Measurements from ENCODE around the gene AKAP12.

AKAP12 gene

DNA sequence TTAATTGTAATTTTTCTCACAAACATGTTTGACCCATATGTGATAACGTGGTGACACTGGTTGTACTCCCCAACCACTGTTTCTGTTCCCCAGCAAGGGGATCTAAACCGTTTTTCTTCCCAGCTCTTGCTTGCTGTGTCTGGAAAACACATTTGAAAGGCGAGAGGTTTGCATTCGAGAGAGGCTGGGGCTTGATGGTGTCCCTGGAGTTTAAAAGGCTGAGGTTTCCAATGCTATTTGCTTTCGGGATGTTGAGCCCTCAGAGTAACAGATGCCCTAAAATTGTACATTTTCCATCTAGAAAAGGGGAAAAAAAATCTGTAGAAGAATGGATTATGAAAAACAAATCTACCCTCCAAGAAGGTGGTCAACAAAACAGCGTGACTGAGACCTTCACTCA is 35.4 kb downstream of the AKAP12 start:
- Histone ChIP-seq H3K4me3 (ENCODE audit: low read depth in 1 of 2, low read length in 2 of 2) (no peak overlapping the region), H3K36me3 (ENCODE audit: insufficient read depth, low read length) (no peaks in the 10 kb centered on the region), H2AFZ (ENCODE audit: low read depth, low read length) (no peak overlapping the region), H3K4me2 (ENCODE audit: insufficient read depth, low read length) (no peak overlapping the region), H3K27me3 (ENCODE audit: insufficient read depth, low read length, poor library complexity) (peaks cover 3% of the 10 kb centered on the region), H3K4me1 (ENCODE audit: insufficient read depth, low read length) (no peaks in the 10 kb centered on the region), H3K9ac (ENCODE audit: low read depth, low read length) (no peak overlapping the region), H4K20me1 (ENCODE audit: insufficient read depth, low read length) (no peaks in the 10 kb centered on the region; the same call in 1 of the 2 replicates), H3K9me3 (ENCODE audit: insufficient read depth, low read length, severe bottlenecking) (no peaks in the 10 kb centered on the region), H3K79me2 (ENCODE audit: insufficient read depth, low read length) (no peaks in the 10 kb centered on the region), H3K27ac (ENCODE audit: low read length) (no peak overlapping the region)
- DNase-seq (no peak), ATAC-seq (ENCODE audit: insufficient read depth, low read depth) (no peak)
- TF ChIP-seq, protein P1, sequence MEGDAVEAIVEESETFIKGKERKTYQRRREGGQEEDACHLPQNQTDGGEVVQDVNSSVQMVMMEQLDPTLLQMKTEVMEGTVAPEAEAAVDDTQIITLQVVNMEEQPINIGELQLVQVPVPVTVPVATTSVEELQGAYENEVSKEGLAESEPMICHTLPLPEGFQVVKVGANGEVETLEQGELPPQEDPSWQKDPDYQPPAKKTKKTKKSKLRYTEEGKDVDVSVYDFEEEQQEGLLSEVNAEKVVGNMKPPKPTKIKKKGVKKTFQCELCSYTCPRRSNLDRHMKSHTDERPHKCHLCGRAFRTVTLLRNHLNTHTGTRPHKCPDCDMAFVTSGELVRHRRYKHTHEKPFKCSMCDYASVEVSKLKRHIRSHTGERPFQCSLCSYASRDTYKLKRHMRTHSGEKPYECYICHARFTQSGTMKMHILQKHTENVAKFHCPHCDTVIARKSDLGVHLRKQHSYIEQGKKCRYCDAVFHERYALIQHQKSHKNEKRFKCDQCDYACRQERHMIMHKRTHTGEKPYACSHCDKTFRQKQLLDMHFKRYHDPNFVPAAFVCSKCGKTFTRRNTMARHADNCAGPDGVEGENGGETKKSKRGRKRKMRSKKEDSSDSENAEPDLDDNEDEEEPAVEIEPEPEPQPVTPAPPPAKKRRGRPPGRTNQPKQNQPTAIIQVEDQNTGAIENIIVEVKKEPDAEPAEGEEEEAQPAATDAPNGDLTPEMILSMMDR (IDR thresholded peaks at IDR 0.05; ENCODE audit: borderline replicate concordance, extremely low read depth, low read length, poor library complexity, severe bottlenecking) = no peak

DNA sequence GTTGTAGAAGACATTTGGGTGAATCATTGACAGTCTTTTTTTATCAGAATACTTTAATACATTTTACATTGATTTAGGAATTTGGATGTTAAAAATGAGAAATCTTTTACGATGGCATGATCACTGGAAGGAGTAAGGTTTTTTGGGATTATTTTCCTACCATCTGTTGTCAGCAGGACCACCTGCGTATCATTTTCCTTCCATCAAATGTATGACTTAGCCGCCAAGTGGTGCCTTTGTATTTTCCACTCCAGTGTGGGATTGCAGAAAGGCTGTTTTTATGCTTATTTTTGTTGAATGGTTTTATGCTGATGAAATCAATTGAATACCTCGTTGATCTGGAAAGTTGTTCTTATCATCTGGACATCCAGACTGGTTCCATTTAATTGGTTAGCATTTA is 35.8 kb downstream of the AKAP12 start:
- no peaks in the 10 kb centered on the region for H3K36me3 ChIP-seq (ENCODE audit: insufficient read depth, low read length)
- DNase-seq (no peak), ATAC-seq (ENCODE audit: insufficient read depth, low read depth) (no peak)
- H4K20me1 ChIP-seq (ENCODE audit: insufficient read depth, low read length) = no peaks in the 10 kb centered on the region; the same call in 1 of the 2 replicates
- H2AFZ ChIP-seq (ENCODE audit: low read depth, low read length) = no peak overlapping the region
- no peak overlapping the region for H3K27ac ChIP-seq (ENCODE audit: low read length)
- H3K4me3 ChIP-seq (ENCODE audit: low read depth in 1 of 2, low read length in 2 of 2) = no peak overlapping the region
- H3K9me3 ChIP-seq (ENCODE audit: insufficient read depth, low read length, severe bottlenecking) = no peaks in the 10 kb centered on the region
- H3K9ac ChIP-seq (ENCODE audit: low read depth, low read length) = no peak overlapping the region
- peaks cover 3% of the 10 kb centered on the region for H3K27me3 ChIP-seq (ENCODE audit: insufficient read depth, low read length, poor library complexity)
- no peak overlapping the region for H3K4me2 ChIP-seq (ENCODE audit: insufficient read depth, low read length)
- TF ChIP-seq EZH2 (IDR thresholded peaks at IDR 0.05; ENCODE audit: borderline replicate concordance, low read depth, low read length, severe bottlenecking) = no peak
- TF ChIP-seq, protein P1 (IDR thresholded peaks at IDR 0.05; ENCODE audit: borderline replicate concordance, extremely low read depth, low read length, poor library complexity, severe bottlenecking) = no peak
- no peaks in the 10 kb centered on the region for H3K4me1 ChIP-seq (ENCODE audit: insufficient read depth, low read length)
- H3K79me2 ChIP-seq (ENCODE audit: insufficient read depth, low read length) = no peaks in the 10 kb centered on the region

DNA sequence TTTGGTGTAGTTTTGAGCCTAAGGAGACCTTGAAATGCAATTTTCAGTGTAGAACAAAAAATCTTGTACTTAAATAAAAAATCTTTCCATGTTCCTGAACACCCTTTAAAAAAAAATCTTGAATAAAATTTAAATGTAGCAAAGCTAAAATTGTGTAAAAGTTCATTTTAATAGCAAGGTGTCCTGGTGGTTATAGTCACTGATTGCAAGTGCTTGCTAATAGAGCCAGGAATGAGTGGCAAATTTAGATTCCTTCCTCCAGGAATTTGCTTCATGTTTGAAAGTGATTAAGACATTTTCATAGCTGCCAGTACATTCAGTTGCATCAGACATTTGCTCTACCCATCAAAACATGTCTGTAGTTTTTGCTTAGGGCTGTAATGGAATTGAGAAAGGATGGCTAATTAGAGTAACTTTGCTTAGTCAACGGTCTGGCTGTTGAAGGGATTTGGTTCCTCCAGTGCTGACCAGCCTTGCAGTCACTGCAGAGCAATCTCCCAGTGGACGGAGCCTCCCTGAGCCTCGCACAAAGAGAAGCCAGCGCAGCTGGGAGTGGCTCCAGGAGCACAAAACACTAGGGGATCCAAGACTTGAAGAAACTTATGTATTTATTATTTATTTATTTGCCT is 36.5 kb downstream of the AKAP12 start:
- TF ChIP-seq, protein P1 (IDR thresholded peaks at IDR 0.05; ENCODE audit: borderline replicate concordance, extremely low read depth, low read length, poor library complexity, severe bottlenecking) = no peak
- TF ChIP-seq EZH2 (IDR thresholded peaks at IDR 0.05; ENCODE audit: borderline replicate concordance, low read depth, low read length, severe bottlenecking) = no peak
- no peak overlapping the region for H3K4me2 ChIP-seq (ENCODE audit: insufficient read depth, low read length)
- H3K27ac ChIP-seq (ENCODE audit: low read length) = no peak overlapping the region
- no peak overlapping the region for H2AFZ ChIP-seq (ENCODE audit: low read depth, low read length)
- H4K20me1 ChIP-seq (ENCODE audit: insufficient read depth, low read length) = no peaks in the 10 kb centered on the region; the same call in 1 of the 2 replicates
- H3K9me3 ChIP-seq (ENCODE audit: insufficient read depth, low read length, severe bottlenecking) = no peaks in the 10 kb centered on the region
- no peak for ATAC-seq (ENCODE audit: insufficient read depth, low read depth)
- no peak overlapping the region for H3K4me3 ChIP-seq (ENCODE audit: low read depth in 1 of 2, low read length in 2 of 2)
- H3K79me2 ChIP-seq (ENCODE audit: insufficient read depth, low read length) = no peaks in the 10 kb centered on the region
- no peaks in the 10 kb centered on the region for H3K4me1 ChIP-seq (ENCODE audit: insufficient read depth, low read length)
- no peak for DNase-seq
- no peak overlapping the region for H3K9ac ChIP-seq (ENCODE audit: low read depth, low read length)
- no peaks in the 10 kb centered on the region for H3K36me3 ChIP-seq (ENCODE audit: insufficient read depth, low read length)
- peaks cover 3% of the 10 kb centered on the region for H3K27me3 ChIP-seq (ENCODE audit: insufficient read depth, low read length, poor library complexity)
